Muscle layer of duodenum (tissue), 2 donors: Measurements from ENCODE around the gene TALDO1.

Source experiments
- H3K27ac ChIP-seq: one replicate; pipeline ENCODE4 v1.7.0; 2013; ENCODE audit warnings: mild to moderate bottlenecking, low read length
- H3K27me3 ChIP-seq: one replicate; pipeline ENCODE4 v1.7.0; 2013; ENCODE audit warnings: low read depth, mild to moderate bottlenecking, control low read depth, low read length
- H3K36me3 ChIP-seq, 2 donors: one replicate each; pipeline ENCODE4 v1.7.0; 2013; ENCODE audit warnings: low read length in 2 of 2, control low read depth in 1 of 2, mild to moderate bottlenecking in 1 of 2; ENCODE audit not compliant: insufficient read depth in 2 of 2, control insufficient read depth in 1 of 2
- H3K4me1 ChIP-seq, 2 donors: one replicate each; pipeline ENCODE4 v1.7.0; 2013; ENCODE audit warnings: low read length in 2 of 2, mild to moderate bottlenecking in 2 of 2, control low read depth in 1 of 2, moderate library complexity in 1 of 2; ENCODE audit not compliant: insufficient read depth in 2 of 2, control insufficient read depth in 1 of 2
- H3K4me3 ChIP-seq, 2 donors: one replicate each; pipeline ENCODE4 v1.7.0; 2013; ENCODE audit warnings: low read length in 2 of 2, low read depth in 1 of 2, mild to moderate bottlenecking in 1 of 2
- H3K9me3 ChIP-seq, 2 donors: one replicate each; pipeline ENCODE4 v1.7.0; 2013; ENCODE audit warnings: low read length in 2 of 2, control low read depth in 1 of 2, mild to moderate bottlenecking in 1 of 2; ENCODE audit not compliant: control insufficient read depth in 1 of 2
- donor health status: healthy.

The TALDO1 gene

GRCh38 chr11:772429-773390 is 25.4 kb downstream of the TALDO1 start:
- peaks cover 4 to 37% of the 10 kb centered on the region in 2 donors for H3K4me1 ChIP-seq
- no peak overlapping the region for H3K27ac ChIP-seq
- no peak overlapping the region for H3K4me3 ChIP-seq
- no peaks in the 10 kb centered on the region for H3K27me3 ChIP-seq
- H3K36me3 ChIP-seq, result peaks cover 12 to 37% of the 10 kb centered on the region in 2 donors
- no peaks in the 10 kb centered on the region for H3K9me3 ChIP-seq

- no peak overlapping the region for H3K4me3 ChIP-seq
- H3K27me3 ChIP-seq, result no peaks in the 10 kb centered on the region
- H3K27ac ChIP-seq, result no peak overlapping the region
- H3K4me1 ChIP-seq, result peaks cover 4 to 41% of the 10 kb centered on the region in 2 donors
- no peaks in the 10 kb centered on the region for H3K9me3 ChIP-seq
- H3K36me3 ChIP-seq, result peaks cover 12 to 37% of the 10 kb centered on the region in 2 donors
Measured at GRCh38 chr11:773425-773824, 26.2 kb downstream of the TALDO1 start.

- no peak overlapping the region for H3K27ac ChIP-seq
- peaks cover 4 to 42% of the 10 kb centered on the region in 2 donors for H3K4me1 ChIP-seq
Measured at GRCh38 chr11:773830-774229, 26.6 kb downstream of the TALDO1 start.

GRCh38 chr11:774873-775592 is 27.8 kb downstream of the TALDO1 start:
- Histone ChIP-seq H3K4me1 (peaks cover 4 to 42% of the 10 kb centered on the region in 2 donors), H3K4me3 (no peak overlapping the region), H3K27ac (no peak overlapping the region), H3K36me3 (peaks cover 8 to 34% of the 10 kb centered on the region in 2 donors), H3K27me3 (no peaks in the 10 kb centered on the region), H3K9me3 (no peaks in the 10 kb centered on the region)

More at GRCh38 chr11:773830-774229, 26.6 kb downstream of the TALDO1 start:
- Histone ChIP-seq H3K27me3 (no peaks in the 10 kb centered on the region), H3K36me3 (peaks cover 12 to 37% of the 10 kb centered on the region in 2 donors), H3K9me3 (no peaks in the 10 kb centered on the region), H3K4me3 (no peak overlapping the region)

DNA sequence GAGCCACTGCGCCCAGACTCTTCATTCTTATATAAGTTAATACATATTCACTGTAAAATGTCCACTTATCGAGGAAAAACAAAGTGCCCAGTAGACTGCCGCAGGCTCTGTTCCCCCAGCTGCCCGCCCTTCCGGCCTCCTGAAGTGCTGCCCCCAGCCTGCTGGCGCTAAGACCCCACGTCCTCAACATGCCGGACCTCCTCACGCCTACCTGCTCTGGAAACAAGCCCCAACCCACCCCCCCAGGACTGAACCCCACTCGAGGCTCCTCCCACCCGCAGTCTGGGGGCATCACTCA is 28.9 kb downstream of the TALDO1 start:
- H3K27me3 ChIP-seq, result no peaks in the 10 kb centered on the region
- no peak overlapping the region for H3K27ac ChIP-seq
- no peaks in the 10 kb centered on the region for H3K9me3 ChIP-seq
- H3K4me1 ChIP-seq, result peaks cover 4 to 42% of the 10 kb centered on the region in 2 donors
- peaks cover 0 to 22% of the 10 kb centered on the region in 2 donors for H3K36me3 ChIP-seq
- H3K4me3 ChIP-seq, result peak overlapping the region; percentile 59 to 88

DNA sequence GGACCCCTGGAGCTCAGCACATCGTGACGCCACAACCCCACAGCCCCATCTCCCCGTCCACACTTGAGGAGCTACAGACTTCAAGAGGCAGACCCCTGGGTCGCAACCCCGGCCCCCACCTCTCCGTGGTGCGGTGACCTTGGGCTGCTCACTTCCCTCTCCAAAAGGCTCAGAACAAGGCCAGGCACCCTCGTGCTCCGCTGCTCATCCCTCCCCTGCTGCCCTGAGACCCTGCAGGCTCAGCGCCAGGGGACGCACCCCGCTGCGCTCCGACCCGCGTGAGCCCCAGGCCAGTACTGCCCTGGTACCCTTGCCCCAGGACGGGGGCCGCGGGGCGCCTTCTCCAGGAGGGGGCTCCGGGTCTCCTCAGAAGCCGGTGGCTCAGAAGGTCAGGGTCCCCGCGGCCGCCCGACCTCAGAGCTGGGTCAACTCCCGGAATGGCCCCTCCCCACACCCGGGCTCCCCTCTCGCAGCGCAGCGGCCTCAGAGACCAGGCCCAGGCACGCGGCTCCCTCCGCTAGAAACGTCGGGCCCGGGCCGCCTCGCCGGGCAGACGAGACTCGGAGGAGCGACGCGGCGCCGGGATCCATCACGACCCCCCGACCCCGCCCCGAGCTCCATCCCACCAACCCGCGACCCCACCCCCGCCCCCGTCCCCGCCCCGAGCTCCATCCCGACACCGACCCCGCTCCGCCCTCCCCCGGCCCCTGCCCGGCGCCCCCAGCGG is 29.5 kb downstream of the TALDO1 start:
- Histone ChIP-seq H3K27ac (no peak overlapping the region), H3K27me3 (no peaks in the 10 kb centered on the region), H3K4me1 (peaks cover 4 to 42% of the 10 kb centered on the region in 2 donors), H3K36me3 (peaks cover 0 to 18% of the 10 kb centered on the region in 2 donors), H3K4me3 (peak overlapping the region; percentile 59 to 88), H3K9me3 (no peaks in the 10 kb centered on the region)

DNA sequence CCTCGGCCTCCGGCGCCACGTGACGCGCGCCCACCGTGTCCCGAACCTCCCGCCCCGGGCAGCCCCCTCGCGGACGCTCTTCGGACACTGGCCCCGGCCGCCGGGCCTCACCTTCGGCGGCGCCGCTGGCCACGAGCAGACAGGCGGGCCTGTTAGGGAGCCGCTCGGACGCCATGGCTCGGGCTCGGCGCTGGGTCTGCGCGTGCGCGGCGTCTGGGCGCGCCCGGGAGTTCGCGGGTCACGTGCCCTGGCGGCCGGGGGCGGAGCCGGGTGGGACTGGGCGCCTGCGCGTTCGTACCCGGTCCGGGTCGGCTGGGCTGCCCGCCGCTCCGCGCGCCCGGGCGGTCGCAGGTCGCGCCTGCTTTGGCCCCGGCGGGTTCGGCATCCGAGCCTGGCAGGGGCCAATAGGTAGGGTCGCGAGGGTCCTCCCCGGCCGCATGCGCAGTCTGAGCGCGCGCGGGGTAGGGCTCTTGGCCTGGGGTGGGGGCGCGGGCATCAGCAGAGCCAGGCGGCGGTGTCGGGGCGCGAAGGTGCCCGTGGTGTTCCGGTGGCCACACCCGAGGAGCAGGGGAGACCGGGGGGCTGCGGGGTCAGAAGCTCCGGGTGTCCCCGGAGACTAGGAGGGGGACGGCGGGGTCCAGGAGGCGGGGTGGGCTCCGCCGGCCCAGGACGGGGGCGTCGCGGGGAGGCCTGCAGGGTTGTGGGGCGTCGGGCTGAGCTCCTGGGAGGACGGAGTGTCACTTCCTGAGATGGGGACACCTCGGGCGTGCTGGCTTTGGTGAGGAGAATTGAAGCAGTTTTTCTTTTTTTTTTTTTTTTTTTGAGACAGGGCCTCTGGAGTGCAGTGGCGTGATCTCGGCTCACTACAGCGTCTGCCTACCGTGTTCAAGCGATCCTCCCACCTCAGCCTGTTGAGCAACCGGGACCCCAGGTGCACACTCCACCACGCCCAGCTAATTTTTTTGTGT is 30.3 kb downstream of the TALDO1 start, which contains the start of gene GATD1:
Gene GATD1 (minus strand): TSS at position 200 of the 968 bp plus-strand sequence. CDS start 25 bp downstream, at position 175.
- Histone ChIP-seq H3K36me3 (peaks cover 0 to 9% of the 10 kb centered on the region in 2 donors), H3K27ac (no peak within 1 kb of the TSS), H3K4me1 (peaks cover 4 to 42% of the 10 kb centered on the region in 2 donors), H3K27me3 (no peaks in the 10 kb centered on the region), H3K4me3 (peak within 1 kb of the TSS; percentile 59 to 88), H3K9me3 (no peaks in the 10 kb centered on the region)

DNA sequence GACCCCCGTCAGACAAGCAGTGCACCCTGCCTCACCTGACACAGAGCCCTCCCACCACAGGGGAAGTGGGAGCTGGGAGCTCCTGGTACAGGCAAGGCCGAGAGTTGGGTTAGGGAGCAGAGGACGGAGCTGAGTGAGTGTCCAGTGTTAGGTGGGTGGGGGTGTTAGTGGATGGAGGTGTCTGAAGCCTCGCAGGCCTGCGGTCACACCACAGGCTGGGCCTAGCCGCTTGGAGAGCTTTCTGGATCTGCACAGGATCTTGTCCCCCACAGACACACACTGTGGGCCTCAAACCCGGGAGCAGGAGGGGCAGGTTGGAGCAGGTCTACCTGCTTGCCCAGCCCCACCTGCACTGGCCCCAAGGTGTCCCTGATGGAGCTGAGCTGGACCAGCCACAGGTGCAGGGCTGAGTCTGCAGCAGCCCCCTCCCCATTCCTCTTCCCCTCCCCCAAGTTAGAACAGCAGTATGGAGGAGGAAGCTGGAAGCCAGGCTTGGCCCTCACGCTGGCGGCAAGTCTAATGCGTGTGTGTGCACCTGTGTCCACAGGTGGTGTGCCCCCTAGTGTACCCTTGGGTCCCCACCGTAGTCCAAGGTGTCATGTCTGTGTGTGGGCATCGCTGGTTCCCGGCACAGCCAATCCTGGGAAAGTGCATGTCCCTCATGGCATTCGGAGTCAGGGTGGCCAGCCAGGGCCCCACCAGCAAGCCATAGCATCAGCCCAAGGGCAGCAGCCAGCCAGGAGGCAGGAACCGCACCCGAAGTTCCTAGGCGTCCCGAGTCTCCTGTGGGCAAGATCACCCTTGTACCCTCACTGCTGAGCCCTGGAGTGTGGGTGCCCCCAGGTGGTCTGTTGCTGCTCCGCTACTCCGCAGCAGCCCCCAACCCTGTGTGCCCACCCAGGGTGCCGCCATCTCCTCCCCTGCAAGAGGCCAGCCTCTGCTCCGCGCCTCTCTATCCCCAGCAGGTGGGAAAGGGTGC is 32.0 kb downstream of the TALDO1 start:
- peaks cover 4 to 37% of the 10 kb centered on the region in 2 donors for H3K4me1 ChIP-seq

DNA sequence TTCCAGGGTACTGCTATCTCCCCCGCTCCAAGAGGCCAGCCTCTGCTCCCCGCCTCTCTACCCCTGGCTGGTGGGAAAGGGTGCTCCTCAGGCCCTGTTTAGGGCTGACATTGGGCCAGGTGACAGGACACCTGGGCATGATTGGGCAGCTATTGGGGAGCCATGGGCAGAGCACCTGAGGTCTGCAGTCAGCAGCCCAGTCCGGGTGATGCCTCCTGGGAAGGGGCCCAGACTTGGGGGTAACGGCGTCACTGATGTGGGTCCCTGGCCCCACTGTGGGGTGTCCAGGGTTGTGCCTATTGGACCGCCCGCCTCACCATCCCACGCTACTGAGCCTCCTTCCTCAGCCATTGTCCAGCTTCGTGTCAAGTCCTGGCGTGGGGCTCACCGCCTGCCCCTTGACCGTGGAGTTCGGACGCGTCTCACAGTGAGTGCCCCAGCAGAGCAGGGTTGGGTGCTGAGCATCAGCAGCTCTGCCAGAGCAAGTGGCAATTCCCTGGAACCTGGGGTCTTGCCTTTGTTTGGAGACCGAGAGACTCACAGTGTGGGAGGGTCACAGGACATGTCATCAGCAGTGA is 32.8 kb downstream of the TALDO1 start:
- H3K36me3 ChIP-seq, result no peaks in the 10 kb centered on the region
- H3K27me3 ChIP-seq, result no peaks in the 10 kb centered on the region
- no peak overlapping the region for H3K27ac ChIP-seq
- H3K9me3 ChIP-seq, result no peaks in the 10 kb centered on the region
- H3K4me1 ChIP-seq, result peaks cover 4 to 33% of the 10 kb centered on the region in 2 donors
- no peak overlapping the region for H3K4me3 ChIP-seq

More for the DNA sequence above, 32.0 kb downstream of the TALDO1 start:
- H3K4me3 ChIP-seq, result no peak overlapping the region
- H3K36me3 ChIP-seq, result no peaks in the 10 kb centered on the region
- H3K9me3 ChIP-seq, result no peaks in the 10 kb centered on the region
- H3K27me3 ChIP-seq, result no peaks in the 10 kb centered on the region
- H3K27ac ChIP-seq, result no peak overlapping the region
